ENCODE data around the gene VPS18.

VPS18 gene

GRCh38 chr15:40867199-40867598 is 27.1 kb upstream of the VPS18 start:
- H3K27ac ChIP-seq (ENCODE audit: poor library complexity, severe bottlenecking) = no peak overlapping the region
- DNase-seq (ENCODE audit: low spot score) (no peak), ATAC-seq (ENCODE audit: low read depth) (no peak)
- H3K36me3 ChIP-seq (ENCODE audit: low read depth) = no peaks in the 10 kb centered on the region
- H3K27me3 ChIP-seq (ENCODE audit: insufficient read depth, poor library complexity, severe bottlenecking) = no peaks in the 10 kb centered on the region
- no peaks in the 10 kb centered on the region for H3K9me3 ChIP-seq (ENCODE audit: severe bottlenecking)
- H3K4me1 ChIP-seq (ENCODE audit: insufficient read depth, poor library complexity, severe bottlenecking) = peaks cover 21% of the 10 kb centered on the region
- TF ChIP-seq CTCF (IDR thresholded peaks at IDR 0.05; ENCODE audit: poor library complexity, severe bottlenecking) = no peak
- H3K4me3 ChIP-seq (ENCODE audit: severe bottlenecking) = no peak overlapping the region

GRCh38 chr15:40869686-40870085 is 24.6 kb upstream of the VPS18 start:
- H3K4me3 ChIP-seq (ENCODE audit: severe bottlenecking) = no peak overlapping the region
- H3K27me3 ChIP-seq (ENCODE audit: insufficient read depth, poor library complexity, severe bottlenecking) = no peaks in the 10 kb centered on the region
- H3K9me3 ChIP-seq (ENCODE audit: severe bottlenecking) = no peaks in the 10 kb centered on the region
- no peak overlapping the region for H3K27ac ChIP-seq (ENCODE audit: poor library complexity, severe bottlenecking)
- H3K36me3 ChIP-seq (ENCODE audit: low read depth) = no peaks in the 10 kb centered on the region
- no peak for DNase-seq (ENCODE audit: low spot score)
- H3K4me1 ChIP-seq (ENCODE audit: insufficient read depth, poor library complexity, severe bottlenecking) = peaks cover 31% of the 10 kb centered on the region
- ATAC-seq (ENCODE audit: low read depth) = no peak
- no peak for TF ChIP-seq CTCF (IDR thresholded peaks at IDR 0.05; ENCODE audit: poor library complexity, severe bottlenecking)

- no peak overlapping the region for H3K27ac ChIP-seq (ENCODE audit: poor library complexity, severe bottlenecking)
- H3K36me3 ChIP-seq (ENCODE audit: low read depth) = no peaks in the 10 kb centered on the region
- H3K4me3 ChIP-seq (ENCODE audit: severe bottlenecking) = no peak overlapping the region
- DNase-seq (ENCODE audit: low spot score) (peak; percentile 64), ATAC-seq (ENCODE audit: low read depth) (no peak)
- peaks cover 28% of the 10 kb centered on the region for H3K4me1 ChIP-seq (ENCODE audit: insufficient read depth, poor library complexity, severe bottlenecking)
- TF ChIP-seq CTCF (IDR thresholded peaks at IDR 0.05; ENCODE audit: poor library complexity, severe bottlenecking) = no peak
- no peaks in the 10 kb centered on the region for H3K9me3 ChIP-seq (ENCODE audit: severe bottlenecking)
- H3K27me3 ChIP-seq (ENCODE audit: insufficient read depth, poor library complexity, severe bottlenecking) = no peaks in the 10 kb centered on the region
These were observed 23.5 kb upstream of the VPS18 start for GRCh38 chr15:40870716-40871115.

GRCh38 chr15:40871749-40872617 is 22.3 kb upstream of the VPS18 start:
- Histone ChIP-seq H3K9me3 (ENCODE audit: severe bottlenecking) (no peaks in the 10 kb centered on the region), H3K36me3 (ENCODE audit: low read depth) (no peaks in the 10 kb centered on the region), H3K27me3 (ENCODE audit: insufficient read depth, poor library complexity, severe bottlenecking) (no peaks in the 10 kb centered on the region), H3K4me1 (ENCODE audit: insufficient read depth, poor library complexity, severe bottlenecking) (peaks cover 33% of the 10 kb centered on the region), H3K4me3 (ENCODE audit: severe bottlenecking) (no peak overlapping the region), H3K27ac (ENCODE audit: poor library complexity, severe bottlenecking) (peak overlapping the region; percentile 32)
- DNase-seq (ENCODE audit: low spot score) (peak; percentile 90), ATAC-seq (ENCODE audit: low read depth) (peak; percentile 46)
- no peak for TF ChIP-seq CTCF (IDR thresholded peaks at IDR 0.05; ENCODE audit: poor library complexity, severe bottlenecking)

Measured in RWPE2 (cell line).